Heart left ventricle (tissue), 13 donors: ENCODE results near the gene LAMA3.

Experiments
- POLR2A ChIP-seq, 2 donors: fragments of 450-650 bp; IDR thresholded peaks; one replicate each; pipeline ENCODE4 v1.6.1; 2017; ENCODE audit warnings: antibody characterized with exemption in 2 of 2, mild to moderate bottlenecking in 2 of 2, moderate library complexity in 2 of 2
- TF ChIP-seq, protein P1 (sequence below), 12 donors: fragments of 200-600 bp; sonication (generic) in 4 of 12; IDR thresholded peaks; one replicate each; pipeline versions ENCODE4 v1.5.0 to v1.8.0; 2018 to 2022; ENCODE audit warnings: antibody characterized with exemption in 12 of 12, mild to moderate bottlenecking in 5 of 12
- donor health status: ischemic (EF 13 %, LVEDD 7.1; RV severe dilation, severe dysfunction).
- donor health status: DM: no; HTN: yes; CAD: no.
- donor health status: DM: no; HTN: no; CAD: no.
- donor health status: ischemic (EF 25% LVEDD 6.9; RV normal size, moderate dysfunction).
- donor health status: ischemic (EF 25% LVEDD 5.7; RV mildly dilated, moderate dysfunction).
- donor health status: ischemic (EF 35%, LVEDD 5.7; RV mildly dilated, moderate dysfunction).
- donor health status: nonischemic (EF 11% LVEDD 7.7; RV severe dilation, severe dysfunction).
- donor health status: DM: yes; HTN: yes; CAD: no.
- donor health status: PGD.
- donor health status: ischemic (EF 29% LVEDD 5.4; RV normal size, mild dysfunction).
- donor health status: nonischemic (EF 23%, LVEDD 6.1; RV moderate dilation, normal function).

DNA sequence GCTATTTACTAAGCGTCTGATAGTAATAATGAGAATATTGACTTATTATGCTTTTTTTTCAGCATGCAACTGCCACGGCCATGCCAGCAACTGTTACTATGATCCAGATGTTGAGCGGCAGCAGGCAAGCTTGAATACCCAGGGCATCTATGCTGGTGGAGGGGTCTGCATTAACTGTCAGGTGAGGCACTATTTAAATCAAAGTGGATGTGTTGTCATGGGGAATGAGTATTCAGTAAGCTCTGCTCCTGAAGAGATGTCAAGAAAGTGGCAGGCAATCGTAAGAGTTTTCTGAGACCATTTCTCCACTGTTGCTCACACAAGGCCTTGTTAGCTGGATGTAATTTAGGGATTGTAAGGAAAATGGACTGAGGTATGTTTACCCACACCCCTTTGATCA, 74.1 kb downstream of the LAMA3 start:
- TF ChIP-seq, protein P1, sequence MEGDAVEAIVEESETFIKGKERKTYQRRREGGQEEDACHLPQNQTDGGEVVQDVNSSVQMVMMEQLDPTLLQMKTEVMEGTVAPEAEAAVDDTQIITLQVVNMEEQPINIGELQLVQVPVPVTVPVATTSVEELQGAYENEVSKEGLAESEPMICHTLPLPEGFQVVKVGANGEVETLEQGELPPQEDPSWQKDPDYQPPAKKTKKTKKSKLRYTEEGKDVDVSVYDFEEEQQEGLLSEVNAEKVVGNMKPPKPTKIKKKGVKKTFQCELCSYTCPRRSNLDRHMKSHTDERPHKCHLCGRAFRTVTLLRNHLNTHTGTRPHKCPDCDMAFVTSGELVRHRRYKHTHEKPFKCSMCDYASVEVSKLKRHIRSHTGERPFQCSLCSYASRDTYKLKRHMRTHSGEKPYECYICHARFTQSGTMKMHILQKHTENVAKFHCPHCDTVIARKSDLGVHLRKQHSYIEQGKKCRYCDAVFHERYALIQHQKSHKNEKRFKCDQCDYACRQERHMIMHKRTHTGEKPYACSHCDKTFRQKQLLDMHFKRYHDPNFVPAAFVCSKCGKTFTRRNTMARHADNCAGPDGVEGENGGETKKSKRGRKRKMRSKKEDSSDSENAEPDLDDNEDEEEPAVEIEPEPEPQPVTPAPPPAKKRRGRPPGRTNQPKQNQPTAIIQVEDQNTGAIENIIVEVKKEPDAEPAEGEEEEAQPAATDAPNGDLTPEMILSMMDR (IDR thresholded peaks at IDR 0.05): no peak
- TF ChIP-seq POLR2A (IDR thresholded peaks at IDR 0.05): no peak
